ENCODE results near the gene COL24A1. TPM values are rescaled to one million over a fixed set of nuclear protein-coding genes. Genes with fewer than 3 reads are reported as not detected.
A peak's percentile ranks its signal among the peaks of the same experiment; 100 is the strongest.

The COL24A1 gene
- total RNA-seq, 1 donor, result 0.27 TPM

- no peak for TF ChIP-seq CTCF (IDR thresholded peaks at IDR 0.05; ENCODE audit: insufficient read depth, low read length)
- DNase-seq (ENCODE audit: low read depth), result no peak
- no peak overlapping the region for H3K4me3 ChIP-seq (ENCODE audit: low read depth, low read length)
Measured at GRCh38 chr1:86146566-86146965, 10.0 kb downstream of the COL24A1 start.

GRCh38 chr1:86140281-86140880 lies 16.2 kb downstream of the COL24A1 start:
- no peak for DNase-seq (ENCODE audit: low read depth)
- no peak for TF ChIP-seq CTCF (IDR thresholded peaks at IDR 0.05; ENCODE audit: insufficient read depth, low read length)

GRCh38 chr1:86138746-86139145 lies 17.8 kb downstream of the COL24A1 start:
- no peak for DNase-seq (ENCODE audit: low read depth)
- no peak overlapping the region for H3K4me3 ChIP-seq (ENCODE audit: low read depth, low read length)
- no peak for TF ChIP-seq CTCF (IDR thresholded peaks at IDR 0.05; ENCODE audit: insufficient read depth, low read length)

More at GRCh38 chr1:86140281-86140880, 16.2 kb downstream of the COL24A1 start:
- H3K4me3 ChIP-seq (ENCODE audit: low read depth, low read length), result no peak overlapping the region

- TF ChIP-seq CTCF (IDR thresholded peaks at IDR 0.05; ENCODE audit: insufficient read depth, low read length), result no peak
- no peak overlapping the region for H3K4me3 ChIP-seq (ENCODE audit: low read depth, low read length)
- peak; percentile 67 for DNase-seq (ENCODE audit: low read depth)
Measured at GRCh38 chr1:86137436-86137835, 19.1 kb downstream of the COL24A1 start.

- no peak for TF ChIP-seq CTCF (IDR thresholded peaks at IDR 0.05; ENCODE audit: insufficient read depth, low read length)
- no peak for DNase-seq (ENCODE audit: low read depth)
- no peak overlapping the region for H3K4me3 ChIP-seq (ENCODE audit: low read depth, low read length)
Measured at GRCh38 chr1:86119214-86119764, 37.3 kb downstream of the COL24A1 start.

- no peak overlapping the region for H3K4me3 ChIP-seq (ENCODE audit: low read depth, low read length)
- no peak for DNase-seq (ENCODE audit: low read depth)
- no peak for TF ChIP-seq CTCF (IDR thresholded peaks at IDR 0.05; ENCODE audit: insufficient read depth, low read length)
Measured at GRCh38 chr1:86114816-86115400, 41.7 kb downstream of the COL24A1 start.

Data from fibroblast of the aortic adventitia (primary cell).